Loucy (cell line): Measurements from ENCODE around the gene CACNA1I.

Experiments
- H2AFZ ChIP-seq: fragments of 200-600 bp; sonication (generic); 2 replicates; pipeline ENCODE4 v1.6.0; 2016; ENCODE audit warnings: antibody characterized with exemption, mild to moderate bottlenecking, low read length, moderate library complexity
- H3F3A ChIP-seq: fragments of 200-600 bp; 2 replicates; pipeline ENCODE4 v1.6.0; 2016; ENCODE audit warnings: antibody characterized with exemption, low read depth, mild to moderate bottlenecking
- H3K27me3 ChIP-seq: fragments of 200-600 bp; sonication (generic); 2 replicates; pipeline ENCODE4 v1.6.1; 2014; ENCODE audit warnings: low read length, mild to moderate bottlenecking; ENCODE audit not compliant: insufficient read depth, poor library complexity, severe bottlenecking
- H3K36me3 ChIP-seq: fragments of 200-600 bp; sonication (generic); 2 replicates; pipeline ENCODE4 v1.6.1; 2016; ENCODE audit warnings: low read length; ENCODE audit not compliant: insufficient read depth
- H3K4me1 ChIP-seq: fragments of 200-600 bp; sonication (generic); 2 replicates; pipeline ENCODE4 v1.5.1; 2014; ENCODE audit warnings: low read length, mild to moderate bottlenecking; ENCODE audit not compliant: insufficient read depth, poor library complexity, severe bottlenecking
- H3K4me2 ChIP-seq: fragments of 200-600 bp; sonication (generic); 2 replicates; pipeline ENCODE4 v1.6.0; 2014; ENCODE audit warnings: antibody characterized with exemption, low read length, low read depth, mild to moderate bottlenecking; ENCODE audit not compliant: poor library complexity, severe bottlenecking
- H3K4me3 ChIP-seq: fragments of 200-600 bp; sonication (generic); 2 replicates; pipeline ENCODE4 v1.5.1; 2014; ENCODE audit warnings: low read length, mild to moderate bottlenecking, mixed read lengths; ENCODE audit not compliant: poor library complexity, severe bottlenecking
- H3K79me2 ChIP-seq: fragments of 200-600 bp; sonication (generic); 2 replicates; pipeline ENCODE4 v1.6.1; 2014; ENCODE audit warnings: low read length; ENCODE audit not compliant: insufficient read depth
- H3K9ac ChIP-seq: fragments of 200-600 bp; sonication (generic); 2 replicates; pipeline ENCODE4 v1.6.0; 2014; ENCODE audit warnings: mild to moderate bottlenecking, low read depth, low read length, moderate library complexity; ENCODE audit not compliant: poor library complexity, severe bottlenecking
- H3K9me2 ChIP-seq: fragments of 200-600 bp; sonication (generic); replicated peaks from 2 replicates; pipeline ENCODE4 v1.6.1; 2016; ENCODE audit warnings: low read depth, low read length, mixed read lengths
- H3K9me3 ChIP-seq: fragments of 200-600 bp; sonication (generic); 2 replicates; pipeline ENCODE4 v1.6.1; 2014; ENCODE audit warnings: mild to moderate bottlenecking, antibody characterized with exemption, low read length, low read depth; ENCODE audit not compliant: insufficient read depth
- H4K20me1 ChIP-seq: fragments of 200-600 bp; sonication (generic); 2 replicates; pipeline ENCODE4 v1.6.0; 2014; ENCODE audit warnings: antibody characterized with exemption, low read length, mild to moderate bottlenecking; ENCODE audit not compliant: insufficient read depth, poor library complexity, severe bottlenecking
- CTCF ChIP-seq: fragments of 200-600 bp; sonication (generic); conservative IDR thresholded peaks from 2 replicates; pipeline ENCODE4 v1.5.1; 2014; ENCODE audit warnings: mild to moderate bottlenecking, antibody characterized with exemption, low read length
- EZH2phosphoT487 ChIP-seq: fragments of 200-600 bp; IDR thresholded peaks from 2 replicates; pipeline ENCODE4 v1.6.1; 2018; ENCODE audit warnings: antibody characterized with exemption, mild to moderate bottlenecking, moderate library complexity, borderline replicate concordance

The CACNA1I gene

GRCh38 chr22:39545386-39546365 lies 24.9 kb upstream of the CACNA1I start:
- no peaks in the 10 kb centered on the region for H3K9me2 ChIP-seq
- H4K20me1 ChIP-seq, result no peaks in the 10 kb centered on the region
- H3F3A ChIP-seq, result no peaks in the 10 kb centered on the region
- no peak overlapping the region for H2AFZ ChIP-seq
- H3K27me3 ChIP-seq, result peaks cover 6% of the 10 kb centered on the region
- no peaks in the 10 kb centered on the region for H3K36me3 ChIP-seq
- H3K79me2 ChIP-seq, result no peaks in the 10 kb centered on the region
- H3K4me3 ChIP-seq, result no peak overlapping the region
- H3K4me2 ChIP-seq, result peak overlapping the region; percentile 9
- TF ChIP-seq CTCF, result no peak
- no peak for TF ChIP-seq EZH2phosphoT487
- H3K9me3 ChIP-seq, result no peaks in the 10 kb centered on the region
- peaks cover 14% of the 10 kb centered on the region for H3K4me1 ChIP-seq
- no peak overlapping the region for H3K9ac ChIP-seq

DNA sequence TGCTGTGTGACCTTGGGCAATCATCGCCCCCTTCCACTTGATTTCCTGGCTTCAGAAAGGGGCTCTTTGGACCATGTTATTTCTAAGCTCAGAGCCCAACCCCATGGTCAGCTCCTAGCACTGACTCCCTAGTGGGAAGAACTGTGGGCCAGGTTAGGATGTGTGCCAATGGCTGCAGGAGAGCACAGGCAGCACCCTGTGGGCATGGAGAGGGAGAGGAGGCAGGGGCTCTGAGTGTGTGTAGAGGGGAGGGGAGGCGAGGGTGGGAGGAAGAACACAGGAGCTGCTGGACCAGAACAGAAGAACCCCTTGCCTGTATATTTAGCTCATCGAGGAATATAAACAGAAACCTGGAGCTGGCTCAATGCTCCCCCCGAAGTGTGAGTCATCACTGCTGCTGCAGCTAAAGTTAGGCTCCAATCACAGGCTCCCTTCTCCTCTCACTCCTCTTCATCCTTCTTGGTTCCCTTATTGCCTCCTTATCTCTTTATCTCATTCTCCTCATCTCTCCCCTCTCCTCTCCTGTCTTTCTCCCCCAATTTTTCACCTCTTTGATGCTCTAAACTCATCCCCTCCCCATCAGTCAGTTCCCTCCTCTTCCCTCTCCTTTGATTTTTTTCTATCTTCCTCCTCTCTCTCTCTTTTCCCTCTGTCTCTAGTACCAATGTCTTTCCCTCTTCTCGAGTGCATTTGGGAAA lies 23.5 kb upstream of the CACNA1I start:
- H3F3A ChIP-seq, result no peaks in the 10 kb centered on the region

GRCh38 chr22:39547587-39547947 lies 23.0 kb upstream of the CACNA1I start:
- no peaks in the 10 kb centered on the region for H4K20me1 ChIP-seq
- no peaks in the 10 kb centered on the region for H3K36me3 ChIP-seq
- no peaks in the 10 kb centered on the region for H3K9me3 ChIP-seq
- TF ChIP-seq CTCF (no peak), EZH2phosphoT487 (no peak)
- no peak overlapping the region for H2AFZ ChIP-seq
- no peaks in the 10 kb centered on the region for H3K9me2 ChIP-seq
- H3K4me2 ChIP-seq, result no peak overlapping the region
- no peaks in the 10 kb centered on the region for H3K79me2 ChIP-seq
- no peak overlapping the region for H3K4me3 ChIP-seq
- H3K9ac ChIP-seq, result no peak overlapping the region
- no peaks in the 10 kb centered on the region for H3F3A ChIP-seq
- H3K27me3 ChIP-seq, result peaks cover 6% of the 10 kb centered on the region
- H3K4me1 ChIP-seq, result peaks cover 14% of the 10 kb centered on the region

More for the DNA sequence above, 23.5 kb upstream of the CACNA1I start:
- H3K4me1 ChIP-seq, result peaks cover 14% of the 10 kb centered on the region
- TF ChIP-seq EZH2phosphoT487 (no peak), CTCF (no peak)
- H3K4me3 ChIP-seq, result no peak overlapping the region
- peaks cover 6% of the 10 kb centered on the region for H3K27me3 ChIP-seq
- no peak overlapping the region for H3K4me2 ChIP-seq
- no peaks in the 10 kb centered on the region for H3K9me2 ChIP-seq
- H3K79me2 ChIP-seq, result no peaks in the 10 kb centered on the region
- H2AFZ ChIP-seq, result no peak overlapping the region
- no peak overlapping the region for H3K9ac ChIP-seq
- H3K9me3 ChIP-seq, result no peaks in the 10 kb centered on the region
- H3K36me3 ChIP-seq, result no peaks in the 10 kb centered on the region
- no peaks in the 10 kb centered on the region for H4K20me1 ChIP-seq
